Esophagus squamous epithelium (tissue), 5 donors: ENCODE results near the gene NDUFAF4. TPM values are rescaled to one million over a fixed set of nuclear protein-coding genes. Genes with fewer than 3 reads are reported as not detected.
"Not testable (repeated sequence)": the region's sequence is repeated elsewhere in the genome, so short reads cannot be mapped to it uniquely, and the experiment has no call there.

Source experiments
- DNase-seq: peaks from one replicate; lab custom pipeline; 2025; lab: John Stamatoyannopoulos, UW
- H3K27ac ChIP-seq, 4 donors: fragments of 200-600 bp; sonication (generic); one replicate each; pipeline ENCODE4 v1.5.1; 2016 to 2019; ENCODE audit warnings: mild to moderate bottlenecking in 1 of 4
- H3K27me3 ChIP-seq, 4 donors: fragments of 200-600 bp; sonication (generic); 1 replicate in 3 of 4; 2 replicates in 1 of 4; pipeline versions ENCODE4 v1.5.1 to v1.6.0; 2017 to 2021; ENCODE audit warnings: antibody characterized with exemption in 1 of 4
- H3K36me3 ChIP-seq, 3 donors: fragments of 200-600 bp; sonication (generic); one replicate each; pipeline ENCODE4 v1.5.1; 2016 to 2019
- H3K4me1 ChIP-seq, 3 donors: fragments of 200-600 bp; sonication (generic); one replicate each; pipeline ENCODE4 v1.5.1; 2017 to 2019
- H3K4me3 ChIP-seq, 4 donors: fragments of 200-600 bp; sonication (generic); 1 replicate in 3 of 4; 2 replicates in 1 of 4; pipeline ENCODE4 v1.5.1; 2016 to 2019; ENCODE audit warnings: mild to moderate bottlenecking in 2 of 4, moderate library complexity in 1 of 4
- H3K9me3 ChIP-seq, 3 donors: fragments of 200-600 bp; sonication (generic); one replicate each; pipeline ENCODE4 v1.5.1; 2016 to 2019
- POLR2A ChIP-seq, 4 donors: fragments of 450-650 bp; IDR thresholded peaks; one replicate each; pipeline ENCODE4 v1.6.1; 2017; ENCODE audit warnings: antibody characterized with exemption in 4 of 4, mild to moderate bottlenecking in 4 of 4, moderate library complexity in 3 of 4
- WGBS, 2 donors: methylation state at CpG; one replicate each; pipeline ENCODE4 v1.1.5; 2018; 5-methylcytosine and 5-hydroxymethylcytosine counted together
- intact Hi-C: fragments of 100-400 bp; cut with DNase I; formaldehyde crosslinking; loops from one replicate; pipeline ENCODE4 v1.15.0; 2022
- total RNA-seq, 4 donors: library from RNA; depleted of rRNA; stranded (reverse); fragments of >200 nt; gene quantifications; one replicate each; pipeline ENCODE4 v1.1.0, GENCODE V29; 2016
- TF ChIP-seq, protein P1 (sequence below), 6 experiments: fragments of 450-650 bp in 4 of 6; fragments of 200-600 bp in 2 of 6; sonication (generic) in 2 of 6; IDR thresholded peaks; one replicate each; pipeline ENCODE4 v1.5.1; 2016 to 2019; ENCODE audit warnings: antibody characterized with exemption in 6 of 6, mild to moderate bottlenecking in 4 of 6, moderate library complexity in 4 of 6
- donor health status: DM: yes; HTN: yes; CAD: no.

Gene NDUFAF4
- total RNA-seq, 4 donors from 2014 or later = 21.8 to 29.6 (median 25.3) TPM

DNA sequence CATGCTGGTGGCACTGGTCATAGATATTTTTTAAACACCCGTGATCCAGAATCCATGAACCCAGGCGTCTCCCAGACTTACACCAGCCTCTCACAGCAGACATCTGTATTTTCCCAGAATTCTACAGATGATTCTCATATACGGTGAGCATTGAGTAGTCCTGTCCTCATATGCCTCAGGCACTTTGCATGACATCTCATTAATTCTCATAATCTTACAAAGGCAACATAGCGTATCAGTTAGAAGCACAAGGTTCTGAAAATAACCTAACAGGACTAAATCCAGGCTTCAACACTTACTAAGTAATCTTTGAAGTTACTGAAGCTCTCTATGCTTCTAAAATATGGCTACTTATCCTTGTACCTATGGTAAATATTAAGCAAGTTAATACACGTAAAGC lies 8.9 kb downstream of the NDUFAF4 start:
- intact Hi-C loops = no loop called here
- 39 to 58% methylated on average over 5 of the region's 5 CpGs for WGBS, 2 donors
- no peaks in the 10 kb centered on the region for H3K9me3 ChIP-seq

DNA sequence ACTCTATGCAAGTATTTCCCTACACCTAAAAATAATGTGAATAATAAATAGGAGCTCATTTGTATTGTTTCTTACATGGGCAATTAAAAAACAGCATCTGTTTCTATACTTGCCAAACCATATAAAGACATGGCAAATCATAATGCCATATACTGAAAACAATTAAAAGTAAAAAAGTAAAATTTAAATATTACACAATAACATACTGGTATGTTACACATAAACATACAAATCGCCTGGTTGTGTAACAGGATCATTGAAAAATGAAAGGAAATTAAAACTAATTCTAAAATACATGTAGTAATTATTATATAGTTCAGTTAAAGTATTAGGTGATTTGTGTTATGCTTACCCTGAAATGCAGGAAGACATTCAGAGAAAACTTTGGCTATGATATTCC lies 11.2 kb downstream of the NDUFAF4 start:
- TF ChIP-seq, protein P1, sequence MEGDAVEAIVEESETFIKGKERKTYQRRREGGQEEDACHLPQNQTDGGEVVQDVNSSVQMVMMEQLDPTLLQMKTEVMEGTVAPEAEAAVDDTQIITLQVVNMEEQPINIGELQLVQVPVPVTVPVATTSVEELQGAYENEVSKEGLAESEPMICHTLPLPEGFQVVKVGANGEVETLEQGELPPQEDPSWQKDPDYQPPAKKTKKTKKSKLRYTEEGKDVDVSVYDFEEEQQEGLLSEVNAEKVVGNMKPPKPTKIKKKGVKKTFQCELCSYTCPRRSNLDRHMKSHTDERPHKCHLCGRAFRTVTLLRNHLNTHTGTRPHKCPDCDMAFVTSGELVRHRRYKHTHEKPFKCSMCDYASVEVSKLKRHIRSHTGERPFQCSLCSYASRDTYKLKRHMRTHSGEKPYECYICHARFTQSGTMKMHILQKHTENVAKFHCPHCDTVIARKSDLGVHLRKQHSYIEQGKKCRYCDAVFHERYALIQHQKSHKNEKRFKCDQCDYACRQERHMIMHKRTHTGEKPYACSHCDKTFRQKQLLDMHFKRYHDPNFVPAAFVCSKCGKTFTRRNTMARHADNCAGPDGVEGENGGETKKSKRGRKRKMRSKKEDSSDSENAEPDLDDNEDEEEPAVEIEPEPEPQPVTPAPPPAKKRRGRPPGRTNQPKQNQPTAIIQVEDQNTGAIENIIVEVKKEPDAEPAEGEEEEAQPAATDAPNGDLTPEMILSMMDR (IDR thresholded peaks at IDR 0.05) = no peak
- TF ChIP-seq POLR2A (IDR thresholded peaks at IDR 0.05) = no peak
- no peaks in the 10 kb centered on the region for H3K27me3 ChIP-seq
- no peak overlapping the region for H3K4me3 ChIP-seq
- no peaks in the 10 kb centered on the region for H3K9me3 ChIP-seq
- WGBS, 2 donors = 77 to 84% methylated on average over 1 of the region's 1 CpG
- H3K36me3 ChIP-seq = peaks cover 0 to 21% (median 0%) of the 10 kb centered on the region in 3 donors
- intact Hi-C loops = no loop called here
- H3K4me1 ChIP-seq = no peaks in the 10 kb centered on the region
- H3K27ac ChIP-seq = no peak overlapping the region
- no peak for DNase-seq

More for the DNA sequence above, 8.9 kb downstream of the NDUFAF4 start:
- no peak overlapping the region for H3K4me3 ChIP-seq
- H3K27me3 ChIP-seq = no peaks in the 10 kb centered on the region
- peaks cover 0 to 43% (median 0%) of the 10 kb centered on the region in 3 donors for H3K36me3 ChIP-seq
- DNase-seq = no peak
- H3K4me1 ChIP-seq = no peaks in the 10 kb centered on the region
- TF ChIP-seq POLR2A (IDR thresholded peaks at IDR 0.05) = no peak
- TF ChIP-seq, protein P1 (IDR thresholded peaks at IDR 0.05) = no peak
- H3K27ac ChIP-seq = no peak overlapping the region

DNA sequence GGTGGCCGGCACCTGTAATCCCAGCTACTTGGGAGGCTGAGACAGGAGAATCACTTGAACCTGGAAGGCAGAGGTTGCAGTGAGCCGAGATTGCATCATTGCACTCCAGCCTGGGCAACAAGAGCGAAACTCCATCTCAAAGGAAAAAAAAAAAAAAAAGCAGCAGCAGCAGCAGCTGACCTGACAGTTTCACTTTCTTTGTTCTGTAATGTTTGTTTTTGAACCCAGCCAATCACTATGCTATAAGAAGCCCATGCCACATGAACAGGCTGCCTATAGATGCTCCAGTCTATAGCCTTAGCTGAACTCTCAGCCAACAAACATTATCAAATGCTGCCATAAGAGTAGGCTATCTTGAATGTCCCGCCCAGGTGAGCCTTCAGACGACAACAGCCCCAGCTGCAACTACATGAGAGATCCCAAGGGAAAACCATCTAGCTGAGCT lies 12.5 kb downstream of the NDUFAF4 start:
- not testable (repeated sequence) for H3K4me3 ChIP-seq, DNase-seq

DNA sequence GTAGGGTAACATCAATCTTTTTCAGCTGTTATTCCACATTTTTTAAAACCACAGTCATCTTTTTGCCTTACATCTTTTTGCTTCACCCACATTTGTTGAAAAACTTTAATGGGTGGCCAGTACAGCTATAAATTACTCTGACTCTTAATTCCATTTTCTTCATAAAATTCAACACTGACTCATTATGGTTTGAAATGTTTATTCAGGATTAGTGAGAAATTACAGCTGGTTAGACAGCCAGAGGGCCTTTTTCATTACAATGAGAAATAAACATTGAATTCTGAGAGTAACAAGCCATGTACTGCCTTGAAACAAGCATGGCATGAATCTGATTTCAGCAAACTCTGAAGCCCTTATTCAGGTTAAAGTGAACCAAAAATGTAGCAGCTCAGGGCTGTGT lies 19.5 kb downstream of the NDUFAF4 start:
- no peak overlapping the region for H3K27ac ChIP-seq

More for the DNA sequence above, 12.5 kb downstream of the NDUFAF4 start:
- H3K36me3 ChIP-seq, H3K4me1 ChIP-seq, H3K9me3 ChIP-seq, H3K27me3 ChIP-seq, intact Hi-C loops, H3K27ac ChIP-seq: not testable (repeated sequence)
- 31 to 41% methylated on average over 3 to 5 of the region's 5 CpGs for WGBS, 2 donors

DNA sequence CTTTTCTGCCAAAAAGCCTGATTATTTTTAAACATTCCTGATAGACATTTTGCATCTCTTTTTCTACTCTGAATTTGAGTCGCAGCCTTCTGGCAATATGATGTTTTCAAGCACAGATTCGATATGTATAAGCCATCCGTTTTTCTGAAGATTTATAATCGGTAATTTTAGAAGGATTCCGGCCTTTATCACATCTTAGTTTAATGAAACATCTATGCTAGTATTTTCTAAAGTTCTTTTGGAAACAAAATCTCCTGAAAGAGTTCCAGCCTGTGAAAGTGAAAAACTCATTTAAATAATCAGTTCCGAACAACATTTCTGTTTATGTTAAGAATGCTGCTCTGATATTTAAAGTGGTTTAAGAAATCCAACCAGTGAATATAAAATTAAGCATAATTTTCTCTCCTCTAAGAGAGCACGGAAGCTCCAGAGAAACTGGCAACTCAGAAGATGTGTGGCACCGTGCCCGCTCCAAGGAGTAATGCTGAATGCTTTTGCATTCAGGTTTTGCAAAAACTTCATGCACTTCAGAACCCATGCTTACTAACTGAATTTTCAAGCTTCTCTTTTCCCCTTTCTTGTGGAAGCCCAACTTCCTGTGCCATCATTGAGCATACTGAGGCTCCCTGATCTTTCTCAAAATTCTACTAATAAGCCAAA lies 20.7 kb downstream of the NDUFAF4 start:
- Histone ChIP-seq H3K27ac (no peak overlapping the region), H3K4me1 (no peaks in the 10 kb centered on the region), H3K27me3 (no peaks in the 10 kb centered on the region), H3K9me3 (no peaks in the 10 kb centered on the region), H3K36me3 (no peaks in the 10 kb centered on the region), H3K4me3 (no peak overlapping the region)
- TF ChIP-seq, protein P1 (IDR thresholded peaks at IDR 0.05) = no peak
- TF ChIP-seq POLR2A (IDR thresholded peaks at IDR 0.05) = no peak
- WGBS, 2 donors = 76 to 89% methylated on average over 9 of the region's 9 CpGs
- DNase-seq = no peak
- intact Hi-C loops = no loop called here

More for the DNA sequence above, 19.5 kb downstream of the NDUFAF4 start:
- TF ChIP-seq, protein P1 (IDR thresholded peaks at IDR 0.05) = no peak
- TF ChIP-seq POLR2A (IDR thresholded peaks at IDR 0.05) = no peak
- H3K4me1 ChIP-seq = no peaks in the 10 kb centered on the region
- DNase-seq = no peak
- H3K9me3 ChIP-seq = no peaks in the 10 kb centered on the region
- H3K36me3 ChIP-seq = no peaks in the 10 kb centered on the region
- no peaks in the 10 kb centered on the region for H3K27me3 ChIP-seq
- no peak overlapping the region for H3K4me3 ChIP-seq
- intact Hi-C loops = no loop called here
